ENCODE results near the gene HMGCLL1.
A peak's percentile ranks its signal among the peaks of the same experiment; 100 is the strongest.

HMGCLL1 gene

DNA sequence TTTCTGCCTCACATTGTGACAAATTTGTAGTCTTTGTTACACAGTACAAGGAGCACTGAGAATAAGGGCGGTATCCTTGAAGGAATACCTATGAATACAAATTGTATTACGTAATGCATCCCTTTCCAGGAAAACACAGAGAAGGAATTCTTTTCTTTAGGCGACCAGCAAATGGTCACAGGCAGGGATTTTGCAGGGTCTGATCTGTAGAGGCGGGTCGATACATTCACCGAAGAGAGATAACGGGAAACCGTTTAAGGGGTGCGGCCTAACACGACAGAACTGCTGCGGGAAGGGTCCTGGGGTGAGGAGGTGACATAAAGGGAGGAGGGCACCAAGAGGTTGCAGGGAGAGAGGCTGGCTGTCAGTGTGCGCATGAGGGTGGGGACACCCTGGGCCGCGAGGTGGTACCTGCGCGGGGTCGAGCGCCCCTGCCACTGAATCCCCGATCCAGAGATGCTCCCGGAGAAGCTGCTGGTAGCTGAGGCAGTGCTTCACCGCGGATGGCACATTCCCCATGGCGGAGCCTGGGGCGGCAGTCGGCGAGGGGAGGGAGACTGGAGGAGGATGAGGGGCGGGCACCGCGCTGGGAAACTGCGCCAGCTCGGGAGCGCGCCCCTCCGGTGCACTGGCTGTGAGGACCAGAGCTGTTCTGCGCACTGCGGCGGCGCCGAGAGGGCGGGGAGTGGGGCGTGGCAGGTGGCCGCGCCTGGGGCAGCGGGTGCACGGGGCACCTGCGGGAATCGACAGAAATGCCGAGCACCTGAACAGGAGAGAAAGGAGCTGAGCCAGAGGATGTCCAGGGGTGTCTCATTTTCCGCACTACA lies at the start of gene HMGCLL1:
HMGCLL1 (minus strand) TSS at position 656 of the 827 bp plus-strand sequence; CDS start at position 519, 137 bp downstream.
- no peak for DNase-seq

DNA sequence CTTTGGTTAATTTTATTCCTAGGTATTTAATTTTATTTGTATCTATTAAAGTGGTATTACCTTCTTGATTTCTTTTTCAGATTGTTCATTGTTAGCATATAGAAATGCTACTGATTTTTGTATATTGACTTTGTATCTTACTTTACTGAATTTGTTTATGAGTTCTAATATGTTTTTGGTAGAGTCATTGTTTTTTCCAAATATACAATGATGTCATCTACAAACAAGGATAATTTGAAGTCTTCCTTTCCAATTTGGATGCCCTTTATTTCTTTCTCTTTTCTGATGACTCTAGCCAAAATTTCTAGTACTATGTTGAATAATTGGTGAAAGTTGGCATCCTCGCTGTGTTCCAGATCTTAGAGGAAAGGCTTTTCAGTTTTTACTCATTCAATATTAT lies 43.0 kb upstream of the HMGCLL1 start:
- DNase-seq = no peak

DNA sequence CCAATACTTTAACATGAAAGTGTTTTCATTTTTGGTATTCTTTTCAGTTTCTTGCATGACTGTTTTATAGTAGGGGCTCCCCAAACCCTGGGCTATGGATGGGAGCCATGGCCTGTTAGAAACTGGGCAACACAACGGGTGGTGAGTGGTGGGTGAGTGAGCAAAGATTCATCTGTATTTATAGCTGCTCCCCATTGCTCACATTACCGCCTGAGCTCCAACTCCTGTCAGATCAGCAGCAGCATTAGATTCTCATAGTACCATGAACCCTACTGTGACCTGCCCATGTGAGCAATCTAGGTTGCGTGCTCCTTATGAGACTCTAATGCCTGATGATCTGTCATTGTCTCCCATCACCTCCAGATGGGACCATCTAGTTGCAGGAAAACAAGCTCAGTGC lies 42.3 kb upstream of the HMGCLL1 start:
- no peak for DNase-seq

DNA sequence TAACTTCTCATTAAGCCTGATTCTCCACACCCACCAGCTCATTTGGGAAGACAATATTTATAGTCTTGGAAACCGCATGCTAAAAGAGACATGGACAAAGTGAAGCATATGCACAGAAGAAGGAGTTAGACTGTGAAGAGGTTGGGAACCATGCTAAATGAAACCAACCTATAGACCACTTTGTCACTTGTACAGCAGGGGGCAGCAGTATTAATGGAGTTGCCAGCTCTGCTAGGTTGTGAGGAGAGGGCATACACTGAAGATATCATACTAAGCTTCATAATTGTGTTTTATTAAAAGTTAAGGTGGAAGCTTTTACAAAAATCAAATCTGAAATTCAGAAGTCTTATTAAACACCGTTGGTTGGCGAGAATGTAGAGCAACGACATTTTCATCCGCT lies 38.3 kb upstream of the HMGCLL1 start:
- peak; percentile 4 for DNase-seq

DNA sequence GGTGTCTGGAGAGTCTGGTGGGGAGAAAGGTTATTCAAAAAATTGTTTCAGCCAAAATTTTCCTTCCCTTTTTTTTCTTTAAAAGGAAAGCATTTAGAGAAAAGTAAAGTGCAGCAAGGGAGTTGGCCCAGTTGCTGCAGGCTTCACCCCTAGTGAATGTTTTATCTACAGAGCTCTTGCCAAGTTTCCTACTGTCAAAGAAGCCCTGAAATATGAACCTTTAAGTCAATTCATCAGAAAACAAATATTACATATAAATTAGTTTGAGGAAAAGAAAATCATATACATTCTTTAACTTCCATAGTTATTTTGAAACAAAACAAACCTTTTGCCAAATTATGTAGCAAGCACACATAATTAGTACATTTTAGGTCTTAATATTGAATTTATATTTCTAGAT lies 25.0 kb upstream of the HMGCLL1 start:
- no peak for DNase-seq

DNA sequence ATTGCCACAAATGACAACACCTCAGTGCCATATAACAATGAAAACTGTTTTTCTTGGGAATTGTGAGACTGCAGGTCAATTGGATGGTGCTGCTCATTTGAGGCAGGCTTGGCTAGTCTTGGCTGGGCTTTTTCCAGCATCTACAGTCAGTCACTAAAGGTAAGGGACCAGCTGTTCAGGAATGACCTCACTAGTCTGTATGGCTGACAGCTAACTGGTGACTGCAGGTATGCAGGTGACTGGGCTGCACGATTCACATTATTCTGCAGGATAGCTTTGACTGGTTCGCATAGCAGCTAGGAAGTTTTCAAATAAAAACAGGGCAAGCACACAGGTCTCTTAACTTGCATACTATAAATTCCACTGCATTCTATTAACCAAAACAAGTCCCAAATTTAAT lies 22.1 kb upstream of the HMGCLL1 start:
- no peak for DNase-seq

DNA sequence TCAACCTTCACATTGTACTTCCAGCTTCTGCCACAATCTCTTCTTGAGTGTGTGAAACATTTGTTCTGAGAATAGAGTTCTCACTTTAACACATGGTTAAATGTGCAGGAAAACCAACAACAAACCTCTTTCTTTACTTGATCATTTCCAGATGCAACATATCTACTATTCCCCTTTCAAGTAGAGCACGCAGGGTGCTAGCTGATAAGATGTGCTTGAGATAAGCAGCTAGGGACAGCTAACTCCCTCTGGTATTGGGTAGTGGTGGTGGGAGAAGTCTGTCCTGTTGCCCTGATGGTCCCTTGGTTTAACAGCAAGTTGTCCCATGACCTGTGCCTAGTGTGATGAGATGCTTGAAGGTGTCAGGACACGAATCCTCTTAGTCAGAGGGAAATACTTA lies 15.4 kb upstream of the HMGCLL1 start:
- DNase-seq = no peak

DNA sequence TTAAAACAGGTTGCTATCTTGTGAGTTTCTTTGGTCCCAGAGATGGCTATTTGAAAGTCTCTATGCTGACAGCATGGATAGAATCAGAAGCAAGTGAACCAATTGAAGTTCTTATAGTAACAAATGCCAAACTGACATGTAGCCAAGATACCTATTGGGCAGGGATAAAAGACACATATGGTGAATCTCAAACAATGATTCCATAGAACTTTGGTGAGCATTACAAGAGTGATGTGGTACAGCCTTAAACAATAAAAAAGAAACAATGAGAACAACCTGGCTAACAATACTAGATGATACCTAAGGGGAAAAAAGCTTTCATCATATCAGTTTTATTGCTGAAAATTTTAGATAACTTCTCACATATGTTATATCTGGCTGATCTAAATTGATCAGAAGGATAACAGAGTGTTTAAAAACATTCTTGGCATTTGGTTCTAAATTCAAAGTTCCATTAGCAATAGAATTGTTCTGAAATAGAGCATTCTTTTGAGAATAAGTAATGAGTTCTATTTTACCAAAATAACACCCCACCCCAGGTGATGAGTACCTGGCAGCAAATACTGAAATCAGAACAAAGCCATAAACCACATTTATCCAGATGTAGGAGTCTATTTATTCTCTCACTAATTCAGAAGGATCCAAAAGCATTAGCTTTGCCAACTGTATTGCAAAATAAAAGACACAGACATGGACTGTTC lies 5.8 kb upstream of the HMGCLL1 start:
- DNase-seq = no peak

DNA sequence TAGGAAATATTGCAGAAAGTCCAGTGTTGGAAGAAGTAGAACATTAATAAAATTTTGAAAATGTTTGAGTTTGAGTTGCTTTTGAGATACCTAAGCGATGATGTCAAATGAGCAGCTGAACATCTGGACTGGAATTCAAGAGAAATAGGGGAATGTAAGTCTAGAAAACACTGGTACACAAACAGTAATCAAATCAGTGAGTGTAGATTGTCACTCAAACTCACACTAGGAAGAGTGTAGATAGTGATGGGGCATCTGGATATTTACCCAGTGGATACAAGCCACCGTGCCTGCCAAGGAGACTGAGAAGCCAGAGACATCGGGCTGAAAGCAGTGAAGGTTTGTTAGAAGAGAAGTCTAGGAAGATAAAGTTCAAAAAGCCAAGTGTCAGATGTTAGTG lies 2.2 kb downstream of the HMGCLL1 start:
- DNase-seq = no peak

DNA sequence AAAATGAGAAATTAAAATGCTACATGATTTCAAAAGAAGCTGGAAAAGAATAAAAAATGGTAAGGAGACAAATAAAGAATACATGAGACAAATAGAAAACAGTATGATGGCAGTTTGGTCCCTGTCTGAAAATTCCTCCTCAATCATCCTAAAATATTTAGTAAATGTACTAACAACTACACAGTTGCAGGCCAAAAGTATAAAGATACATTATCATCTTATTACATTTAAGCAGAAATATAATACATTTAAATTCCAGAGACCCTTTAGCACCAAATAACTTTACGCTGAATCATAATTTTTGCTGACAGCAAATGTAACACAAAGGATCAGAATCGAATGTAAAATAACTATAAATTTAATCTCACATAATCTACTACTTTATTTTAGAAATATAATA lies 4.4 kb downstream of the HMGCLL1 start:
- DNase-seq = no peak

DNA sequence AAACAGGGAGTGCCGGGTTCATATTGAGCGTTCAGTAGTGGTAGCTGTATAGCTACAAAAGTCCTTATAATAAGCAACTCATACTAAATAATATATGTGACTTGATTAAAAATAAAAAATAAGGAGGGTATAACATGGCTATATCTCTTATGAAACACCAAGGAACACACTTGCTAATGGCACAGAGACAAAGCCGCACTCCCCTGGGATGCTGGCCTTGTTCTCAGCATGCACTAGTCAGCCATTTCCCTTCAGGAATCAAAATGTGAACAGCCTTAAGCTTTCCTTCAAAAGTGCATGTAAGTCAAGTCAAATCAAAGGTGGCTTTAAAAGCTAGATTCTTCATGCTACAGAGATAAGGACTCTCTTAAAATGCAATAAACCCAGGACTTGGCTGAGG lies 9.4 kb downstream of the HMGCLL1 start:
- no peak for DNase-seq

DNA sequence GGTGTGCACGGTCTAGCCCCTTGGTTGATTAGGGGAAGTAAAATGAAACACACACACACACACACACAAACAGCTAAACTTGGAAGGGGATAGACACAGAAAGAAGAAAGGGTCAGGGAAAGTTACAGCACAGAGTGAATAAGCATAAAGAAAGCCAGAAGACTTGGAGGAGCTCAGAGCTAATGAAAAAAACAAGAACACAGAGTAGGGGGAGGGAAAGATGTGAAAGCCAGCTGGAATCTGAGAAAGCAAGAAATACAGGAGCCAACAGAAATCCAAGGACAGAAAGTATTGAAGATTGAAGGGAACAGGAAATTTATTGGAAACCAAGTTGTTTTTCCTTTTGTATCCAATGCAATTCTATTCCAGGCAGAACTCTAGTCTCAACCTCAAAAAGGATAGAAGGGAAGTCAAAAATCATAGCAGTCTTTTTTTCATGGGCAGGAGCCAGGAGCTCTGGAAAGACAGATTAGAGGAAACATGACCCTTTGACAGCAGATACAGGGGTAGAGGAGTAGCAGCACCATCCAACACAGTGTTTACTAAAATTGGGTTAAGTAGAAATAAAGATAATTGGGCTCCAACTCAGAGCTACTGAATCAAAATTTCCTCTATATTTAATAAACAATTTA lies 10.1 kb downstream of the HMGCLL1 start:
- DNase-seq = no peak

DNA sequence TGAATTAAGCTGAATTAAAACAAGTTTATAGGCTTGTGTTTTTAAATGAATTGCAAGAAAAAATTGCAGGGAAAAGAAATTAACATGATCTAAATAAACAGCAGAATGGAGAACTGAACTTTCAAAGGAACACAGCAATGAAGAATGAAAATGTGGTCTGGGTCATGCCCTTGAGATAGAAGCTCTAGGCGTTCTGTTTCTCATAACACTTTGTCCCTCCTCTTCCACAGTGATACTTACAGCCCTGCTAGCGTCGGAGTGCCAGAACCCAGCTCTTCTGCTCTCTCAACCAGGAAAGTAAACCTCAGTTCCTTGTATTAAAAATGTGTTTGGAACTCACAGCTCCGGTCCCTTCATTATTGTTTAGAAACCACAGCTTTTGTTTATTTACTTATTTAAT lies 11.4 kb downstream of the HMGCLL1 start:
- no peak for DNase-seq

DNA sequence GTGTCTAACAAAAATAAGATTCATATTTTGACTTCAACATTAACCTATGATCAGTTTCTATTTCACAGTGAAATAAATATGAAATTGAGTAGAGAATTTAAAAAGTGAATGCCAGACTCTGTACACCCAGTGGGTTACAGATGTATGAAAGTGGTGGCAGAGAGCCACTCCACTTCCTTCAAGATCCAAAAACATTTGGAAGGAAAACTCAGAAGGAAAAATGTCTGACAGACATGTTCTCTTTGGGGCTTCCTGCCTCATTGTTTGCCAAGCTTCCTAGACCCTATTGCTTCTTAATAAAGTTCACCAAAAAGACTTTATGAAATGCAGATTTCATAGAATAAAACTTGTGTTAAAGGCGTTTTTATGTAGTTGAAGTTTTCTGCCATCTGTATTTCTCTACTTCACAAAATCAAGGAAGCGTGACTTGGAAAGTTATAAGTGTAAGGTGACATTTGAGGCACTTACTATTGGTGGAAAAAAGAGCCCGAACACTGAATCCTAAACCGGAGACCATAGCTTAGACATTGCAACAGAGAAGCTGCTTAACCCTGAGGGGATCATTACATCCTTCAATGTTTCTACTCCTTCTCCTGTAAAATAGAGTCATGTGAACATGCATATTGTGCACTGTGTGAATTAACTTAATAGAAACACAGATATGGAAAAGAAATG lies 12.8 kb downstream of the HMGCLL1 start:
- no peak for DNase-seq

DNA sequence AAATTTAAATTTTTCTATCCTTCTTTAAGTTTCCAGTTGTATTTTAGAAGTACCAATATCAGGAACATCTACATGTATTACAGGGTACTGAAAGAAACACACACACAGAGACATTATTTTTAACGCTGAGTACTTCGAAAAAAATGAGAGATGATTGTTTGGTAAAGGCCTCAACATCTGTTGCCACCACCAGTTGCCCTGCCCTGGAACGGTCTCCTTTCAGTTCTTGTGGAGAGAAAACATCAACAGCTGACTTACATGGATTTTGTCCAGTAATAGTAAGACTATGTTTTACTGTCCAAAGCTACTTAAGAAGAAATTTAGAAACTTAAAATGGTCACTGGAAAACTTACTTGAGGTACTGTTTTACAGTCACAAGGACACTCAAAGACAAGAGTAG lies 16.7 kb downstream of the HMGCLL1 start:
- no peak for DNase-seq

DNA sequence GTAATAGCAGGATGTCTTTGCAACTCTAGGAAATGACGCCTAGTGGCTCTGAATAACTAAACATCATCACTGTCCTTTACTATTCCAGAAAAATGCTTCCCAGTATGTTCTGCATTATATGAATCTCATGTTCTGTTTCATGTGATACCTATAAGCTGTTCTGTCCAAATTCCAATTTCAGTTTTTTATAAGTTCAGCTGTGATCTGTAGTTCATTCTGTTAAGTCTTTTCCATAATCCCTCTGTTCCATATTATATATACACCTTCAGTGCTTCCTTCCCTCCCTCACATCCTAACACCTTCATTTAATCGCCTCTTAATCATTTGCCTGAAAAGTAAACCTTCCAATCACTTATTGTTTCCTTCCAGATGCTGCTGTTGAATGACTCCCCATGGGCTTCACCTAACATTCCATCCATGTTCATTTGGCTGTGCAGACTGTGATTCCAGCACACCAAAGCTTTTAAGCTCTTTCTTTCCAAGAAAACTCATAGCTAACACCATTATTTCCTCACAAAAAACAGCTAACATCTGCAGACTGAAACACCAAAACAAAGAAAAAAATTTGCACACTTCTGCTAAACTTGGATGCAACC lies 18.6 kb downstream of the HMGCLL1 start:
- DNase-seq = no peak

DNA sequence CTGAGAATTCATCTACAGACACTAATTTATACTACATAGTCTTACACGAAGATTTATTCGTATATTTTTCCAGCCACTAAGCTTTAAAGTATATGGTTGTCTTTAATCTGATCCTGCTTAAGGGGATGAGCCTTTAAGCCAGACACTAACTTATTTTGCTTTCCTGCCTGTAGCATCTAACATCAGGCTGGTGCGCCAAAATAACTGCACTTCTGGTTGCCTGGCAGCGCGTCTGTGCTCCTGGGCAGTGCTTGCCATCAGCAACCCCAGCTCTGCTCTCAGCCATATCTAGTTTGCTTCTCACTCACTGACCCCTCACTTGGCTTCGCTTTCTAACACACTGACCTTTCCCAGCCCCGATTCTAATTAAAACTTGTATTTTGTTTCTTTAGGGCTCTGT lies 21.8 kb downstream of the HMGCLL1 start:
- DNase-seq = no peak

DNA sequence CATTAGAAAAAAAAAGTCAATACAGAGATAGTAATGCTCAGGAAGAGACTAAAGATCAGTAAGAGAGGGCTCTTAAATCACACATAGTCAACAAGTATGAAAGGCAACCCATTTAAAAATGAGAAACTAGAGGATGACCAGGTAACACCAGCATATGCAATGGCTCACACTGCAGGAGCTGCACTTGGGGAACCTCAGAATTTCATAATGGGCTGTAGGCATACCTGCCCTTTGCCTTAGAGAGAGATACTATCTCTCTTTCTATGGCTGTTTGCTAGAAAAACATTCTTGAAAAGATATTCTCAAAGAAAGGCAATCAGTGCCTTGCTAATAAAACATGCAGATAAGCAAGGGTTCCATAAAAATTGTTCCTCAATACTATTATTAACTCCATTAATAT lies 33.2 kb downstream of the HMGCLL1 start:
- no peak for DNase-seq

DNA sequence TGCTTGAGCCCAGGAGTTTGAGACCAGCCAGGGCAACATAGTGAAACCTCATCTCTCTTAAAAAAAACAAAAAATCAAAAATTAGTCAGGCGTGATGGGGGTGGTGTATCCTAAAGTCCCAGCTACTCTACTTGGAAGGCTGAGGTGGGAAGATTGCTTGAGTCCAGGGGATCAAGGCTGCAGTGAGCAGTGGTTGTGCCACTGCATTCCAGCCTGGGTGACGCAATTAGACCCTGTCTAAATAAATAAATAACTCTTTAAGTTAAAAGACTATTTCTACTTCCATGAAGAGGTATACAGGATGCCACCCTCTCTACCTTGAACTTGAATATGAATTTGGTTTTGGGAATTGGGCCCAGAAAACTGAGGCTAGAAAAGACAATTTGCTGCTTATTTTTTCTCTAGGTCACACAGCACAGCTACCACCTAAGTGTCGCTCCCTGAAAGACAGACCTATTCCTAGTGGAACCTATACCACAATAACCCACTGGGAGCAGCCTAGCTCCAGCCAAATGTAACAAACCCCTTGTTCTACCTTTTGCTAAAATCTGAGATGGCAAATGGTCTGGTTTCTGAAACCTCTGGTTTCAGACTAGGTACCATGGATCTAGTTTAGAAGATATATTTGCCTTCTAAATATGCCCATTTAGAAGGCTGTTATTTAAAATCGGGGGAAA lies 35.2 kb downstream of the HMGCLL1 start:
- no peak for DNase-seq

DNA sequence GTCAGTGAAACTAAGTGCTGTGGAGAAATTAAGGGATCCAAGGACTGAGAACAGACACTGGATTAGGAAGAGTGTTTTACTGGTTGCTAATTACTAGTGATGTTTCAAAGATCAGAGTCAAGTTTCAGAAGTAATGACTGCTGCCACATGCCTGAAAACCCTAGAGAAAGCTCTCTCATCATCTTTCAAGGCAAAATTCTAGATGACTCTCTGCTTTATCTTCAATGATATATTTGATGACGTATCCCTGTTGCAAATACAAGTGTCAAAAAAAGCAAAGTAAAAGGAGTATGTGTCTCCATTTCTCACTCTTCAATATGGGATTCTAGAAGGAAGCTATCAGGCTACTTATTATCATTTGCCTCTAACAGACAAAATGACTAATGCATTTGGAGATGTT lies 38.0 kb downstream of the HMGCLL1 start:
- no peak for DNase-seq

DNA sequence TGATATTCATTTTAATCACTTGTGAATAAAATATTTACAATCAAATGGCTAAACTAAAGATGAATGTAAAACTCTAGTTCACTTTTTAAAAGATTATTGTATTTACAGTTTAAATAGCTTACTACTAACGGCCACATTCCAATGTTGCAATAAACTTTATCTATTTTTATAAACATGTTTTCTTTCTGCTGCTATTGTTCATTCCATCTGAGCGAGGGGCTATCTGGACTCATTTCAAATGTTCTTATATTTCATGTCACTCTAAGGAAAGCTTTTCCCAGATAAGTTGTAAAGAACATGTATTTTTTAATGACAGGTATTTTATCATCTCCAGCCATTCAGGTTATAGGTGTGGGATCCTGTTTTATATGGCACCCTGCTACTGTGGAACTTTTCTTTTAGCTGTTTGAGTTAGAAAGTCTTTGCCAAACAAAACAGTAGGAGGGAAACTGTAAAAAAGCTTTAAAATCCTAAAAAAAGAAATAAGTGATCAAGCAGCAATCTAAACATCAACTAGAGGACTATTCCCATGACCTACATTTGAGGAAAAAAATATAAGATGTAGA lies 42.5 kb downstream of the HMGCLL1 start:
- no peak for DNase-seq

DNA sequence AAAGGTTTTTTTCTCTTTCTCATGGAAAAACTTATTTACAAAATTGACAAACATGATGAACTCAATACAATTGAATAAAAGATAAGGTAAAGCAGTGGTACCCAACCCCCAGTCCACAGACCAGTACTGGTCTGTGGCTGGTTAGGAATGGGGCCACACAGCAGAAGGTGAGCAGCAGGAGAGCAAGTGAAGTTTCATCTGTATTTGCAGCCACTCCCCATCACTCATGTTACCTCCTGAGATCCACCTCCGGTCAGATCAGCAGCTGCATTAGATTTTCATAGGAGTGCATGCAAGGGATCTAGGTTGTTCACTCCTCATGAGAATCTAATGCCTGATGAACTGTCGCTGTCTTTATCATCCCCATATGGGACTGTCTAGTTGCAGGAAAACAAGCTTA lies 47.5 kb downstream of the HMGCLL1 start:
- DNase-seq = no peak

Data from GF-D8 (cell line).